ENCODE measurements around the gene RPS15. TPM values are rescaled to one million over a fixed set of nuclear protein-coding genes. Genes with fewer than 3 reads are reported as not detected.

The RPS15 gene
- total RNA-seq, 6 donors from 2014 or later, result 825 to 2,012 (median 1,317) TPM

GRCh38 chr19:1426736-1427135 lies 11.5 kb upstream of the RPS15 start:
- no peak overlapping the region for H3K27ac ChIP-seq
- H3K9me3 ChIP-seq, result no peaks in the 10 kb centered on the region
- DNase-seq (no peak), ATAC-seq (ENCODE audit: low FRiP score in 2 of 2) (no peak)
- TF ChIP-seq CTCF (IDR thresholded peaks at IDR 0.05) (no peak), EP300 (IDR thresholded peaks at IDR 0.05) (no peak), POLR2AphosphoS5 (IDR thresholded peaks at IDR 0.05) (no peak), POLR2A (IDR thresholded peaks at IDR 0.05) (no peak)
- no peak overlapping the region for H3K4me3 ChIP-seq
- H3K4me1 ChIP-seq, result no peaks in the 10 kb centered on the region
- peaks cover 39 to 93% (median 82%) of the 10 kb centered on the region in 4 donors for H3K36me3 ChIP-seq
- 89 to 94% methylated on average over 9 of the region's 9 CpGs for WGBS, 2 donors
- no peaks in the 10 kb centered on the region for H3K27me3 ChIP-seq

- peaks cover 38 to 93% (median 82%) of the 10 kb centered on the region in 4 donors for H3K36me3 ChIP-seq
- no peaks in the 10 kb centered on the region for H3K9me3 ChIP-seq
- H3K27me3 ChIP-seq, result no peaks in the 10 kb centered on the region
- 91 to 92% methylated on average over 17 to 27 of the region's 27 CpGs for WGBS, 2 donors
- H3K4me3 ChIP-seq, result no peak overlapping the region
- no peak for TF ChIP-seq EP300 (IDR thresholded peaks at IDR 0.05)
- no peak for TF ChIP-seq CTCF (IDR thresholded peaks at IDR 0.05)
- no peak for TF ChIP-seq POLR2A (IDR thresholded peaks at IDR 0.05)
- no peak for TF ChIP-seq POLR2AphosphoS5 (IDR thresholded peaks at IDR 0.05)
- H3K27ac ChIP-seq, result no peak overlapping the region
- DNase-seq (peak in 1 of 2 donors; percentile 77), ATAC-seq (ENCODE audit: low FRiP score in 2 of 2) (no peak)
- H3K4me1 ChIP-seq, result no peaks in the 10 kb centered on the region
Measured at GRCh38 chr19:1427221-1427920, 10.8 kb upstream of the RPS15 start.

- H3K9me3 ChIP-seq, result no peaks in the 10 kb centered on the region
- peak overlapping the region in 1 of 4 donors; percentile 30 for H3K27ac ChIP-seq
- H3K4me1 ChIP-seq, result no peaks in the 10 kb centered on the region
- 85 to 93% methylated on average over 13 to 31 of the region's 41 CpGs for WGBS, 2 donors
- H3K36me3 ChIP-seq, result peaks cover 39 to 93% (median 82%) of the 10 kb centered on the region in 4 donors
- H3K27me3 ChIP-seq, result no peaks in the 10 kb centered on the region
- H3K4me3 ChIP-seq, result no peak overlapping the region
- TF ChIP-seq EP300 (IDR thresholded peaks at IDR 0.05), result no peak
- DNase-seq (peak in 1 of 2 donors; percentile 77), ATAC-seq (ENCODE audit: low FRiP score in 2 of 2) (no peak)
Measured at GRCh38 chr19:1428738-1429391, 9.3 kb upstream of the RPS15 start.

DNA sequence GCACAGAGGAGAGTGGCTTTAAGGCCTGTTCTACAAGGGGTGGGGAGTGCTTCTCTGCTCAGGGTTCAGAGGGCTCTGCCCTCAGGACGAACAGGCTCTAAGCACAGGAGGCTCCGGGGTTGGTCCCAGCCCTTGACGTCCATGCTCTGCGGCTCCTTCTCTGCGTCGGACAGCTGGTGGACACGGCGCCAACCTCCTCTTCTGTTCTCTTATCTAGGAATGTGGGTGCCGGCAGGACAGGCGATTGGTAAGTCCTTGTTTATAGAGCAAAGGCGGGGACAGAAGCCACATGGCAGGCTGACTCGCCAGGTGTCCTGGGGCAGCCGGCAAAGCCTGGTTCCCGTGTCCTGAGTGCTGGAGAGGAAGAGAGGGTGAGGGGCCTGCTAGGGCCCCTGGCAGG lies 8.4 kb upstream of the RPS15 start:
- Histone ChIP-seq H3K9me3 (no peaks in the 10 kb centered on the region), H3K36me3 (peaks cover 43 to 93% (median 83%) of the 10 kb centered on the region in 4 donors), H3K27ac (no peak overlapping the region), H3K4me1 (no peaks in the 10 kb centered on the region), H3K27me3 (no peaks in the 10 kb centered on the region), H3K4me3 (no peak overlapping the region)
- ATAC-seq (ENCODE audit: low FRiP score in 2 of 2) (no peak), DNase-seq (peak in 1 of 2 donors; percentile 46)
- WGBS, 2 donors, result 87 to 89% methylated on average over 3 to 14 of the region's 14 CpGs
- TF ChIP-seq POLR2AphosphoS5 (IDR thresholded peaks at IDR 0.05), result no peak
- no peak for TF ChIP-seq POLR2A (IDR thresholded peaks at IDR 0.05)
- no peak for TF ChIP-seq EP300 (IDR thresholded peaks at IDR 0.05)
- no peak for TF ChIP-seq CTCF (IDR thresholded peaks at IDR 0.05)

- ATAC-seq (ENCODE audit: low FRiP score in 2 of 2), result no peak
Measured at GRCh38 chr19:1430246-1430645, 8.0 kb upstream of the RPS15 start.

More at GRCh38 chr19:1430246-1430645, 8.0 kb upstream of the RPS15 start:
- WGBS, 2 donors, result 86 to 93% methylated on average over 5 to 14 of the region's 14 CpGs
- Histone ChIP-seq H3K9me3 (no peaks in the 10 kb centered on the region), H3K27ac (no peak overlapping the region), H3K4me3 (no peak overlapping the region), H3K27me3 (no peaks in the 10 kb centered on the region), H3K4me1 (no peaks in the 10 kb centered on the region), H3K36me3 (peaks cover 38 to 93% (median 81%) of the 10 kb centered on the region in 4 donors)
- DNase-seq, result peak in 1 of 2 donors; percentile 74
- TF ChIP-seq POLR2A (IDR thresholded peaks at IDR 0.05) (no peak), POLR2AphosphoS5 (IDR thresholded peaks at IDR 0.05) (no peak), EP300 (IDR thresholded peaks at IDR 0.05) (no peak), CTCF (IDR thresholded peaks at IDR 0.05) (no peak)

Data from upper lobe of left lung (tissue), 6 donors.